Stimulated activated effector memory CD8-positive, alpha-beta T cell treated with anti-CD3 and anti-CD28 coated beads, Interleukin-12 subunit alpha, Interleukin-12 subunit beta, amount 100 ng/mL, for 72 hours (primary cell): ENCODE measurements around the gene CHKB.

ENCODE experiments used
- ATAC-seq: fragments of 150-1000 bp; cut with Tn5 transposase; 2 replicates; pipeline ENCODE4 v1.10.0; 2021
- DNase-seq, 2 donors: peaks; one replicate each; pipeline ENCODE4 v3.0.0; 2021 to 2022; ENCODE audit warnings: low spot score in 2 of 2
- H3K27ac Mint-ChIP-seq: one replicate; pipeline ENCODE4 v1.8.0; 2022; ENCODE audit warnings: mild to moderate bottlenecking, mixed read lengths
- H3K36me3 Mint-ChIP-seq: one replicate; pipeline ENCODE4 v1.8.0; 2022; ENCODE audit warnings: mild to moderate bottlenecking, mixed read lengths
- H3K4me1 Mint-ChIP-seq: one replicate; pipeline ENCODE4 v1.8.0; 2022; ENCODE audit warnings: mixed read lengths
- H3K4me3 Mint-ChIP-seq: one replicate; pipeline ENCODE4 v1.8.0; 2022; ENCODE audit warnings: mild to moderate bottlenecking, mixed read lengths
- H3K9me3 Mint-ChIP-seq: one replicate; pipeline ENCODE4 v1.8.0; 2022; ENCODE audit warnings: mixed read lengths

Gene CHKB

DNA sequence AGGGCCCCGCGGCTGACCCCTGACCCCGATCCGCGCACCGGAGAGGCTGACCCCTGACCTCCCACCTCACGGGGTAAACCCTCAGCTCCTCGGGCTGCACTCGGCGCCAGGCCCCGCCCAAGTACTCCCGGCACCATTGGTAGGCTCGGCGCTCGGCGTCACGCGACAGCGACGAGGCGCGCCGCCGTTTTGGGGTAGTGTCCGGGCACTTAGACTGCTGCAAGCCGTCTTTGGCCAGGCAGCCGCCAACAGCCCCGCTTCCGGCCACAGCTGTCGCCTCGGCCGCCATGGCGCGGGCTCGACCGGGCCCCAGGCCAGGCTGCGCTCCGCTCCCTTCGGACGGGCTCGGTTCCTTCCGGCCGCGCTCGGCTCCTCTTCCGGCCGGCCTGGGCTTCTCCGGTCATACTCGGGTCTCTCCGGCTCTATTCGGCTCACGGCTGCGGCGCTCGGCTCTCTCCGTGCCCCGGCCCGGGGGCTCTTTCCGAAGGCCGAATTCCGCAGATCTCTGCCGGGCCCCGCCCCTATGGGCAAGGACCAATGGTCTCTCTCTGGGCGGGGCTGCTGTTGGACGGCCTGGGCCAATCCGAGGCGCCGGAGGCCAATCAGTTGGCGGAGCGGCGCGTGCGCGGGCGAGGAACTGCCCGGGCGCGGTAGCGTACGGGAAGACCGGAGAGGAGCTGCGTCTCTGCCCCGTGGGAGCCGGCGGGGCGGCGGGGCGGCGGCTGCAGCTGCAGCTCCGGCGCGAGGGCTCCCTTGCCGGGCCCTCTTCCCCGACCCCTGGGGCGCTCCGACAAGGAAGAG lies at the start of gene CHKB:
Gene CHKB, minus strand, starts transcription at position 357 of the 801 bp plus-strand sequence. Its CDS starts 68 bp downstream, at position 289.
- H3K4me1 Mint-ChIP-seq: peaks cover 30% of the 10 kb centered on the region
- peak within 1 kb of the TSS; percentile 92 for H3K4me3 Mint-ChIP-seq
- DNase-seq (peak; percentile 97 to 99), ATAC-seq (peak; percentile 94)
- H3K9me3 Mint-ChIP-seq: no peaks in the 10 kb centered on the region
- peak within 1 kb of the TSS; percentile 96 for H3K27ac Mint-ChIP-seq
- peaks cover 30% of the 10 kb centered on the region for H3K36me3 Mint-ChIP-seq

GRCh38 chr22:50630376-50630775 lies 47.7 kb upstream of the CHKB start:
- DNase-seq (no peak), ATAC-seq (no peak)
- Mint-ChIP-seq H3K9me3 (no peaks in the 10 kb centered on the region), H3K27ac (no peak overlapping the region), H3K4me3 (no peak overlapping the region), H3K36me3 (peaks cover 9% of the 10 kb centered on the region), H3K4me1 (peaks cover 17% of the 10 kb centered on the region)

DNA sequence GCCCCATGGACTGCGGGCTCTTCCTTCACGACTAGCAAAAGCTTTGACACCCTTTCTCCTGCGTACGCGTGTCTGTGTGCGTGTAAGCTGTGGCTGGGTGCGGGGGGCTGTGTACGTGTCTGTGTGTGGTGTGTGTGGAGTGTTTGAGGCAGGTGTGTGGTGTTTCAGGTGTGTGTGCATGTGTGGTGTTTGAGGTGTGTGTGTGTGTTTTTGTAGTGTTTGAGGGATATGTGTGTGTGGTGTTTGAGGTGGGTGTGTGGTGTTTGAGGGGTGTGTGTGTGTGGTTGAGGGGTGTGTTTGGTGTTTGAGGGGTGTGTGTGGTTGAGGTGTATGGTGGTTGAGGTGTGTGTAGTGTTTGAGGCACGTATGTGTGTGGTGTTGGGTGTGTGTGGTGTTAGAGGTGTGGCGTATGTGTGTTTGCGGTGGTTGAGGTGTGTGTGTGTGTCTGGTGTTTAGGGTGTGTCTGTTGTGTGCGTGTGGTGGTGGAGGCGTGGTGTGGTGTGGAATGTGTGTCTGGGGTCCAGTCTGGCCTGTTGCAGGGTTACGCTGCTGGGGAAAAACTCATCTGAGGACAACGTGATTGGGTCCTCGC lies 46.0 kb upstream of the CHKB start:
- Mint-ChIP-seq H3K4me1 (peaks cover 17% of the 10 kb centered on the region), H3K9me3 (no peaks in the 10 kb centered on the region), H3K36me3 (peaks cover 15% of the 10 kb centered on the region), H3K27ac (peak overlapping the region; percentile 46), H3K4me3 (peak overlapping the region; percentile 80)
- DNase-seq (no peak), ATAC-seq (peak; percentile 1)

DNA sequence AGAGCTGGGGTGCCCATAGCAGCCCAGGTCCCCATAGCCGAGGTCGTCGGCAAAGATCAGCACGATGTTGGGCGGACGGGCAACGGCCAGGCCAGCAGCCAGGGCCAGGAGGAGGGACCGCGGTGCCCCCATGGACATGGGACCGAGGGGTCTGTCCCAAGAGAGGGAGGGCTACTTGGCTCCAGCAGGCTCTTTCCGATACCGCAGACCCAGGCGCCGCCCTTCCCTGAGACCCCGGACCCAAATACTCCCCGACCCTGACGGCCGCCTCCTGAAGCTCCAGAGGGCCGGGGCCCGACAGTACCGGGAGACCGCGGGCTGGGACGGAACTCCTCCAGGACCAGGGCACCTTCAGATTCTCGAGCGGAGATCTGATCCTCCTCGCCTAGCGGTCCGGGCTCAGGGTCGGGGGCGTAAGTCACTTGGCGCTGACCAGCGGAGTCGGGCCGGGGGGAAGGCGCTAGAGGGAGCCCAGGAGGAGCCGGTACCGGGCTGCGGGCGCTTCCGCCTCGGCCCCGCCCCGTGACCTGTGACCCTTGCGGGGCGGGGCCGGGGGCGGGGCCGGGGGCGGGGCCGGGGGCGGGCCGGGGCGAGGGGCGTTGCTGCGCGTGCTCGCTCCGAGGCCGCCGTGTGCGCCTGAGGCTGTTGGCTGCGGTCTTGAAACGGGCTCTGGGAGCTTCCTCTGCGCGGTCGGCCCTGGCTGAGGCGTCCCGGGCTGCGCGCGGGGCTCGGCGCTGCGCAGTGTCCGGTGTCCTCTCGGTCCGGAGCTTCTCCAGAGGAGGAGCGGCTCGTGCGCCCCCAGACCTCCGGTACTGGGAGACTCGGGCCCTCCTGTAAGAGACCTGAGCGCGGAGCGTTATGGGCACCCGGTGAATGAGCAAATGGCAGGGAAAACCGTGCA lies 45.2 kb upstream of the CHKB start, which contains the start of gene ARSA:
Gene ARSA, minus strand, starts transcription at position 511 of the 901 bp plus-strand sequence. Its CDS starts 373 bp downstream, at position 138.
- ATAC-seq (peak; percentile 95), DNase-seq (peak; percentile 61 to 83)
- Mint-ChIP-seq H3K9me3 (no peaks in the 10 kb centered on the region), H3K4me3 (peak within 1 kb of the TSS; percentile 80), H3K36me3 (peaks cover 15% of the 10 kb centered on the region), H3K27ac (peak within 1 kb of the TSS; percentile 46), H3K4me1 (peaks cover 20% of the 10 kb centered on the region)

DNA sequence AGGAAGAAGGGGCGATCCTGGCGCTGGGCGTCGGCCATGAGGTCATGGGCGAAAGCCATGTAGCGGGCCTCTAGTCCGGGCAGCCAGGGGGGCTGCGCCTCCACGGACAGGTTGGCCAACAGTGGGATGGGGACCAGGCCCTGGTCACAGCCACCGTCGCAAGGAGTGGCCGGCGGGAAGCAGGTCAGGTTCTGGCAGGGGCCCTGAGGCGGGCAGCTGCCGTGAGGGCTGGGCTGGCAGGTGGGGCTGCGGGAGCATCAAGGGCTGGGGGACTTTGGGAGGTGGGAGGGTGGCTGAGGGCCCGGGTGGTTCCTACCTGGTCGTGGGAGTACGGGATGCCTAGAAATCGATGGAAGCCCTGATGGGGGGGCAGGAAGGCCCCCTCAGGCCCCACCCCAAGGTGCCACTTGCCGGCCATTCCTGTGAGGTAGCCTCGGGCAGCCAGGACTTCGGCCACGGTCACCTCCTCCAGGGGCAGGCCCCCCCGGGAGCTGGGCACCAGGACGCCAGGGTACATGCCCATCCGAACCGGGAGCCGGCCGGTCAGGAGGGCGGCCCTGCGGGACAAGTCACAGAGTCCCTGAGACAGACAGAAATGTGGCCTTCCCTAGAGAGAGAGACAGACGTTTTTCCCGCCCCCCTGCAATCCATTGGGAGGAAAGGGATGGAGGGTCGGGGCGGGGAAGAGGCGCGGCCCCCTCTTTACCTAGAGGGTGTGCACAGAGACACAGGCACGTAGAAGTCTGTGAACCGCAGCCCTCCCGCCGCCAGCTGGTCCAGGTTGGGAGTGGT lies 44.4 kb upstream of the CHKB start:
- H3K4me1 Mint-ChIP-seq: peaks cover 28% of the 10 kb centered on the region
- H3K27ac Mint-ChIP-seq: peak overlapping the region; percentile 17
- peaks cover 15% of the 10 kb centered on the region for H3K36me3 Mint-ChIP-seq
- DNase-seq (no peak), ATAC-seq (no peak)
- no peaks in the 10 kb centered on the region for H3K9me3 Mint-ChIP-seq
- peak overlapping the region; percentile 80 for H3K4me3 Mint-ChIP-seq

DNA sequence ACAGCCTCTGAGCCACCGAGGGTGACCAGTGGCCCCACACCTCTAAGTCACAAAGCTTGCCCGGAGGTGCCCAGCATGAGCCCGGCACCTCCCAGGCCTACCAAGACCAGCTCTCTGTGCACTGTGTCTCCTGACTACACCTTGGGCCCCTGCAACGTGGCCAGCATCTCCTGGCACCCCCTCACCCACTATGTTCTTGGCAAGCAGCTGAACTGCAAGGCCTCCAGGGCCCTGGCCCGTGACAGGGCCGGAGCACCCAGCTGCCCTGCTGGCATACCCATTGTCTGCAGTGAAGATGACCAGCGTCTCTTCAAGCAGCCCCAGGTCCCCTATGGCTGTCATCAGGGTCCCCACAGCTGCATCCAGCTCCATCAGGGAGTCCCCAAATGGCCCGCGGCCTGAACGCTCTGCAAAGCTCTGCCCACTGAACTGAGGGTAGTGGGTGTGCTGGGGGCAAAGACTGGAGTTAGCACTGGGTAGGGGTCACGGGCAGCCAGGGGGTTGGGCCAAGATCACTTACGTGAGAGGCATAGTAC lies 43.7 kb upstream of the CHKB start:
- H3K27ac Mint-ChIP-seq: no peak overlapping the region
- H3K4me1 Mint-ChIP-seq: peaks cover 35% of the 10 kb centered on the region
- DNase-seq: no peak
- no peak for ATAC-seq
- H3K4me3 Mint-ChIP-seq: peak overlapping the region; percentile 80
- peaks cover 15% of the 10 kb centered on the region for H3K36me3 Mint-ChIP-seq
- H3K9me3 Mint-ChIP-seq: no peaks in the 10 kb centered on the region

DNA sequence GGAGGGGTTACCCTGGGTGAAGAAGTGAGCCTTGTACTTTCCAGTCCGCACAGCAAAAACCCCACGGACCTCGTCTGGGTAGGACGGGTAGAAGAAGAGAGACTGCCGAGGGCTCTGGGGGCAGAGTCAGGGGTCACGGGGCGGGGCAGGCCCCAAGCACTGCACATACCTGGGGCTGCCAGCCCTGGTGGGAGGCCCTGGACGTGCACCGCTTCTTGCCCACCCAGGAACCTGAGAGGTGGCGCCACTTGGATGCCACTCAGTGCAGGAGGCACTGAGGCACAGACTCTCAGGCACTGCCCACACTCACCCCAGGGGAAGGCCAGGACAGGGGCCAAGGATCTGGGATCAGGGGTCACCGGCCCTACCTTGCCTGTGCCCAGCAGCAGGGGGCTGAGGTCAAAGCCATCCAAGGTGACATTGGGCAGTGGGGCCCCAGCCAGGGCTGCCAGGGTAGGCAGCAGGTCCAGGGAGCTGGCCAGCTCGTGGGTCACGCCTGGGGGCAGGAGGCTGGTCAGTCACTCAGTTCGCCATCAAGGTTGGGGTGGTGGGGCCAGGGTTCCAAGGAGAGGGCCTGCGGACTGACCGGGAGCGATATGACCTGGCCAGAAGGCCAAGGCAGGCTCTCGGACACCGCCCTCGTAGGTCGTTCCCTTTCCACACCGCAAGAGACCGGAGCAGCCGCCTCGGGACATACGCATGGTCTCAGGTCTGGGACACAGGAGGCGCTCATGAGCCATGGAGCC lies 43.1 kb upstream of the CHKB start:
- H3K4me1 Mint-ChIP-seq: peaks cover 41% of the 10 kb centered on the region
- no peak for ATAC-seq
- no peak overlapping the region for H3K4me3 Mint-ChIP-seq
- no peaks in the 10 kb centered on the region for H3K9me3 Mint-ChIP-seq
- no peak for DNase-seq
- no peak overlapping the region for H3K27ac Mint-ChIP-seq
- peaks cover 21% of the 10 kb centered on the region for H3K36me3 Mint-ChIP-seq

- Mint-ChIP-seq H3K9me3 (no peaks in the 10 kb centered on the region), H3K36me3 (peaks cover 25% of the 10 kb centered on the region), H3K4me3 (no peak overlapping the region), H3K27ac (peak overlapping the region; percentile 37), H3K4me1 (peaks cover 45% of the 10 kb centered on the region)
- ATAC-seq (no peak), DNase-seq (no peak)
Observed at GRCh38 chr22:50625131-50625567, 42.5 kb upstream of the CHKB start.

DNA sequence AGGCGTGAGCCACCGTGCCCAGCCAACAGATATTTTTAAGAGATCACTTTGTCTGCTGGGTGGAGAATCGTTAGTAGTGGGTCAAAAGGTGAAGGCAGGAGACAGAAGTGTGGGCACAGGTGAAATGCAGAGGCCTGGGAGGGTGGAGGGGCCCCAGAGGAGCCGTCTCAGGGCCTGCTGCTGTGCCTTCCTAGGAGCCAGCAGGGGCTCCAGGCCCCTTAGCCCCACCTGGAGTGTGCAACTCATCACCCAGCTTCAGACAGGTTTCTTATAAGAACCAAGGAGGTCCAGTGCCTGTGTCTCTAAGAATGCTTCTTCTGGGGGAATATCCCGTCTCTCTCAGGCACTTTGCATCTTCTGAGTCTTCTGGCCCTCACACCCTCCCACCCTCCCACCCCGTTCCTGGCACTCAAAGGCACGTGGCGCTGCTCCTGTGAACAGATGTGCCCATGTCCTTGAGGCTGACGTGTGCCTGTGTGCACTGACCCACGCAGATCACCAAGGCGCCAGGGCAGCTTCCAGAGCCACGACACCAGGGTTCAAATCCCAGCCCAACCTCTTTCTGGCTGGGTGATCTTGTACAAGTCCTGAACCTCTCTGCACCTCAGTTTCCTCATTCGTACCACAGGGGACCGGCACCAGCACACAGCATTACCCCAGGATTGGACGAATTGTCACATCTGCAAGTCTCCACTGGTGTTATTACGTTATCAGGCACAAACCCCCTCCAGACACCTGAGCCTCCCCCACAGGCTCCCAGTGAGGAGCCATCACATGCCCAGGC lies 41.9 kb upstream of the CHKB start:
- Mint-ChIP-seq H3K4me3 (no peak overlapping the region), H3K4me1 (peaks cover 51% of the 10 kb centered on the region), H3K27ac (peak overlapping the region; percentile 37), H3K36me3 (peaks cover 25% of the 10 kb centered on the region), H3K9me3 (no peaks in the 10 kb centered on the region)
- ATAC-seq (no peak), DNase-seq (no peak)

- Mint-ChIP-seq H3K4me3 (peak overlapping the region; percentile 81), H3K4me1 (peaks cover 42% of the 10 kb centered on the region), H3K9me3 (no peaks in the 10 kb centered on the region), H3K27ac (peak overlapping the region; percentile 93), H3K36me3 (peaks cover 16% of the 10 kb centered on the region)
- ATAC-seq (no peak), DNase-seq (no peak)
Observed at GRCh38 chr22:50622723-50623327, 40.2 kb upstream of the CHKB start.

GRCh38 chr22:50621948-50622722 lies 39.5 kb upstream of the CHKB start:
- Mint-ChIP-seq H3K4me3 (peak overlapping the region; percentile 81), H3K9me3 (no peaks in the 10 kb centered on the region), H3K4me1 (peaks cover 42% of the 10 kb centered on the region), H3K36me3 (peaks cover 16% of the 10 kb centered on the region), H3K27ac (peak overlapping the region; percentile 93)
- DNase-seq (peak in 1 of 2 donors; percentile 65), ATAC-seq (no peak)

- ATAC-seq (peak; percentile 87), DNase-seq (peak in 1 of 2 donors; percentile 86)
- Mint-ChIP-seq H3K9me3 (no peaks in the 10 kb centered on the region), H3K27ac (peak overlapping the region; percentile 93), H3K36me3 (peaks cover 16% of the 10 kb centered on the region), H3K4me1 (peaks cover 37% of the 10 kb centered on the region), H3K4me3 (peak overlapping the region; percentile 81)
Observed at GRCh38 chr22:50621356-50621880, 38.8 kb upstream of the CHKB start.
